ENCODE data around the gene PTGDR.

GRCh38 chr14:52325126-52325525 is 57.6 kb downstream of the PTGDR start:
- TF ChIP-seq FOXP2 (optimal IDR thresholded peaks at IDR 0.05; ENCODE audit: borderline replicate concordance, extremely low read depth, extremely low read length, insufficient read depth) (no peak), TAF1 (IDR thresholded peaks at IDR 0.05; ENCODE audit: borderline replicate concordance, insufficient read depth, low read length) (no peak), POLR2AphosphoS5 (IDR thresholded peaks at IDR 0.05; ENCODE audit: low read depth, low read length) (no peak), REST (IDR thresholded peaks at IDR 0.05; ENCODE audit: insufficient read depth in 1 of 2, low read depth in 2 of 2, low read length in 2 of 2) (no peak), SIN3A (IDR thresholded peaks at IDR 0.05; ENCODE audit: borderline replicate concordance, insufficient read depth, low read length) (no peak)
